ENCODE measurements around the gene MYBBP1A.

Gene MYBBP1A

GRCh38 chr17:4515501-4515900, 39.7 kb downstream of the MYBBP1A start:
- no peak for DNase-seq

- DNase-seq = no peak
Measured at GRCh38 chr17:4514779-4515178, 40.4 kb downstream of the MYBBP1A start.

- no peak for DNase-seq
Measured at GRCh38 chr17:4514206-4514605, 41.0 kb downstream of the MYBBP1A start.

GRCh38 chr17:4513113-4514032, 41.8 kb downstream of the MYBBP1A start:
- DNase-seq = no peak

GRCh38 chr17:4512156-4513112, 42.8 kb downstream of the MYBBP1A start:
- no peak for DNase-seq

GRCh38 chr17:4511199-4511932, 43.8 kb downstream of the MYBBP1A start:
- DNase-seq = peak; percentile 28

- no peak for DNase-seq
Measured at GRCh38 chr17:4510618-4510941, 44.6 kb downstream of the MYBBP1A start.

GRCh38 chr17:4509923-4510617, 45.1 kb downstream of the MYBBP1A start:
- DNase-seq = no peak

- peak; percentile 62 for DNase-seq
Measured at GRCh38 chr17:4509401-4509800, 45.8 kb downstream of the MYBBP1A start.

- DNase-seq = no peak
Measured at GRCh38 chr17:4508207-4508606, 47.0 kb downstream of the MYBBP1A start.

- DNase-seq = no peak
Measured at GRCh38 chr17:4507361-4508111, 47.6 kb downstream of the MYBBP1A start.

- DNase-seq = no peak
Measured at GRCh38 chr17:4506892-4507291, 48.3 kb downstream of the MYBBP1A start.

- peak; percentile 96 for DNase-seq
Measured at GRCh38 chr17:4506175-4506813, 48.9 kb downstream of the MYBBP1A start.

- no peak for DNase-seq
Measured at GRCh38 chr17:4505187-4505586, 50.0 kb downstream of the MYBBP1A start.

GRCh38 chr17:4504188-4504587, 51.0 kb downstream of the MYBBP1A start:
- no peak for DNase-seq

- DNase-seq = no peak
Measured at GRCh38 chr17:4503283-4504025, 51.7 kb downstream of the MYBBP1A start.

GRCh38 chr17:4502466-4503154, 52.6 kb downstream of the MYBBP1A start:
- DNase-seq = no peak

GRCh38 chr17:4501295-4501949, 53.8 kb downstream of the MYBBP1A start:
- peak; percentile 87 for DNase-seq

- no peak for DNase-seq
Measured at GRCh38 chr17:4500191-4500571, 55.0 kb downstream of the MYBBP1A start.
